GM19438 (cell line): ENCODE data around the gene SLC4A7.
A peak's percentile ranks its signal among the peaks of the same experiment; 100 is the strongest.
"Not testable (repeated sequence)": the region's sequence is repeated elsewhere in the genome, so short reads cannot be mapped to it uniquely, and the experiment has no call there.

Source experiments
- ATAC-seq: cut with Tn5 transposase; IDR thresholded peaks from one replicate; pipeline ENCODE4 v1.9.1; 2021; ENCODE audit warnings: low read depth; ENCODE audit not compliant: unreplicated experiment

Gene SLC4A7

DNA sequence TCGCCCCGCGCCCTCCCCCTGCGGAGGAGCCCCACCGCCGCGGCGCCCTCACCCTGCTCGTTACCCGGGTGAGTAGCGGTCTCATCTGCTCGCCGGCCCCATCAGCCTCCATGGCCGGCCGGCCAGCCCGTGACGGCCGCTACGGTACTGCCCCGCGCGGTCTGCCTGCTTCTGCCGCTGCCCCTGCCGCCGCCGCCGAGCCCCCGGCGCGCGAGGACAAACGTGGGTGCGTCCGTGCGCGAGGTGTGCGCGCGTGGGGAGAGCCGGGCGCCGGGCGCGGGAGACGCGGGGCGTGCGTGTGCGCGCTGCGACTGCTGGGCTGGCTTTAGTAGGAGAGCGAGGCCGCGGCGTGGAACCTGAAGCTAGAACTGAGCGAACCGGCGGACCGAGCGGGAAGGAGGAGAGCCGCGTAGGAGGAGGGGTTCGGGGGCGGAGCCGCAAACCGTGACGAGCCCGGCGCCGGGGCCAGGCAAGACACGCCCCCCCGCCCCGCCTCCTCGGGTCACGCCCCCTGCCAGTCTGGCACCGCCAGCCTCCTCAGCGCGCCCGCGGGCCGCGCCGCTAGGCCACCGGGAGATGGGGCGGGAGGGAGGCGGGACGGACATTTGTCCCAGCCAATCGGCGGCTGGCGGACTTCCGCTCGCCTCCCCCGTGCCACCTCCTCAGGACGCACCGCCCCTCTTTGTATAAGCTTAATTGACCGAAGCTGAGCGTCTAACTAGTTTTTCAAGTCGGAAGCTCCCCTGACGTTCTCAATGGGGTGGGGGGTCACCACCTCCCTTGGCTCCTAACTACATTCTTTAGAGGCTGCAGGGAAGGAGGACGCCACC is at the start of gene SLC4A7:
Gene SLC4A7, minus strand, starts transcription at position 370 of the 830 bp plus-strand sequence. Its CDS starts 258 bp downstream, at position 112.
- ATAC-seq = peak; percentile 81

DNA sequence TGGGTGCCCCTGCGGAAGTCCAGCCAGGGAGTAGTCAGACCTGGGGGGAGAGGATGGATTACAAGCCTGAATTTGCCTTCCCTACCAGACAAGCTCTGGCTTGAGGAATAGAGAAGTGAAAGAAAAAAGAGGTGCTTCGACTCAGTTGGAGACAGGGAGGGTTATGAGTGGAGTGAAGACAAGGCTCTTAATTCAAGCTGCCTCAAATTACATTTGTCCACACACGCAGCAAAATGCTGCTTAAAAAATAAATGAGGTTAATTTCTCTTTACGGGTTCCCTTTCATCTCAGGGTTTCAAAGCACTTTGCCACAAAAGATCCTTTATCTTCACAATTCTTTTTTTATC is 49.0 kb upstream of the SLC4A7 start:
- no peak for ATAC-seq

DNA sequence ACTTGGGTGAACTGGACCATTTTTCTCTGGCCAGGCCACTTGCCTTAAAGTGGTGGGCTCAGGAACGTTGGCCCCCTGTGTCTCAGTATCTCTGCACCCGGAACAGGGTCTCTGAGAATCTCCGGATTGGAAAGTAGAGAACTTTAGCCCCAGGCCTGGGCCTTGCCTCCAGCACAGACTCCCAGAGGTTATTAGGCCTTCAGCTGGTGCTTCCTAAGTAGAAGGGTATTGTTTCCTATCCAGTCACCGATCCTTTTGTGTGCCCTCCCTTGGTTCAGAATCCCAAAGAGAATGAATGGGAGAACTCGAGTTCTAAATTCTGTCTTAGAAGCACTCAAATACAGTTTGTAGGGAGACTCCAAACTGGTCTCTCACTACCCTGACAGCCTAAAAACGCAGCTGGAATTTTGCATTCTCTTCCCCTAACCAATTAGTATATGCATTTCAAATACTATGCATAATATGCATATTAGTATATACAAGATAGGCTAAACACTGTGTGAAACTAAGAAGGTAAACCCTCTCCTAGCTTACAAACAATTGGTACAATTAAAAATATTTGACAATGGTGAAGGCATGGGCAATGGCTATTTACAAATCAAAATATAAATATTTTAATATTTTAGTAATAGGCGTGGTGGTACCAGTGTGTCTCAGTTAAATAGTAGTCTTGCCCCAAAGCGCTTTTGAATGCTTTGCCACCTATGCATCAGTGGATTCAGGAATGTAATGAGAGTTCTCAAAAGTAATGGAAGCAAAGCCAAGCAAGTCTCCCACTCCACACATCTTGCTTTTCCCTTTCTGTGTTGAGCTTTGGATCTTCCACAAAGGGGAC is 48.5 kb upstream of the SLC4A7 start:
- no peak for ATAC-seq

DNA sequence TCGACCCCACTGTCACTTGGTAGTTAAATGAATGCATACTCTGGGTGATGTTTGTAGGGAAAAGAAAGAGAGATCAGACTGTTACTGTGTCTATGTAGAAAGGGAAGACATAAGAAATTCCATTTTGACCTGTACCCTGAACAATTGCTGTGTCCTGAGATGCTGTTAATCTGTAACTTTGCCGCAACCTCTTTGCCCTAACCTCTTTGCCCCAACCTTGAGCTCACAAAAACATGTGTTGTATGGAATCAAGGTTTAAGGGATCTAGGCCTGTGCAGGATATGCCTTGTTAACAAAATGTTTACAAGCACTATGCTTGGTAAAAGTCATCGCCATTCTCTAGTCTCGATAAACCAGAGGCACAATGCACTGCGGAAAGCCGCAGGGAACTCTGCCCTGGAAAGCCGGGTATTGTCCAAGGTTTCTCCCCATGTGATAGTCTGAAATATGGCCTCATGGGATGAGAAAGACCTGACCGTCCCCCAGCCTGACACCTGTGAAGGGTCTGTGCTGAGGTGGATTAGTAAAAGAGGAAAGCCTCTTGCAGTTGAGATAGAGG is 47.1 kb upstream of the SLC4A7 start:
- not testable (repeated sequence) for ATAC-seq

DNA sequence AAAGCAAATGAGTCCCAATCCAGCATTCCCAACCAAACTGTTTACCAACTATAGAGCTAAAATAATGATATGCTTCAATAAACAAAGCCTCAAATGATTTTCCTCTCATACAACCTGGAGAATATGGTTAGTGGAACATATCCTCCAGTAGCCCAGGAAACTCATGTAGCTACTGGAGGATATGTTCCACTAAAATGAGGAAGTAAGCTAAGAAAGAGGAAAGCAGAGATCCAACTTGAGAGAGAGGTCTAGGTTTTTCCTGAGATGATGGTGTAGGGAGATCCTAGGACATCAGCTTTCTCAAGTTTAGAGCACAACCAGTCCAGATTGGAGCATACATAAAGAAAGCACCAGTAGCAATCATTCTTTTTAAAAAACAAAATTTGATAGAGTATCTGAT is 44.6 kb upstream of the SLC4A7 start:
- ATAC-seq = no peak

DNA sequence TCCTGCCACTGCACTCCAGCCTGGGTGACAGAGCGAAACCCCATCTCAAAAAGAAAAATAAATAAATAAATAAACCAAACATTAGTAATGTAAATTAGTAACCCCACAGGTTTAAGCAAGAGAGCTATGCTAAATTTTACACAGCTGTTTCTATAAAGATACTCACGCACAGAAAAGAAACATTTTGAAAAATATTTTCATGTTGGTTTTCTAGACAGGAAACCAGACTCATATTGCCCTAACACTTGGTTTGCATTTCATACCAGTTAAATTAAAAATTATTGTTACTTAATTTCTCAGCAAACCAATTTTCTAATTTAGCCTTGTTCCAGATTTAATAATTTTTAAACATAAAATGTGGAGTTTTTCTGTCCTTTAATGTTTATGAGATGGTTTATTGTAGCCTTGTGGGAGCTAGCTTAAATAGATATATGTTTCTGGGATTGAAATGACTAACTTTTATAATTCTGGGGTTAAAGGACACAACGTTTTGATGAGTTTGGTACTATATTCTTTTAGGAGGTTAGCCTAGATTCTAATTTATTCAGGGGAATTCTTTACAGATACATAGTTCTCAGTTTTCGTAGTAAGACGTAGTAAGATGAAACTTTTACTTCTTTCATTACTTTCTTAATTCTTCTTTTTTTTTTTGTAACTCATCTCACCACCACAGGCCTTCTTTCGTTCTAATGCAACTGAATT is 42.6 kb upstream of the SLC4A7 start:
- no peak for ATAC-seq

DNA sequence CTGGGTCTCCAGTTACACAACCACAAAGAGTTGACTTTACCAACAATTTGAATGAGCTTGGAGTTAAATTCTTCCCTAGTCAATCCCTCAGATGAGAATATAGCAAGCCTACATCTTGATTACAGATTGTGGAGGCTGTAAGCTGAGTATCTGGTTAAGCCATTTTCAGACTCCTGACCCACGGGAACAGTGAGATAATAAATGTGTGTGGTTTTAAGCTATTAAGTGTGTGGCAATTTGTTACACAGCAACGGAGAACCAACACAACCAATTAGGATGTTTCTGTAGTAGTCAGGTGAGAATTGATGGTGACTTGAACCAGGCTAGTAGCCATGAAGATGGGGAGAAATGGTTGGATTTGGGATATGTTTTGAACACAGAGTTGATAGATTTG is 37.7 kb upstream of the SLC4A7 start:
- ATAC-seq = no peak

DNA sequence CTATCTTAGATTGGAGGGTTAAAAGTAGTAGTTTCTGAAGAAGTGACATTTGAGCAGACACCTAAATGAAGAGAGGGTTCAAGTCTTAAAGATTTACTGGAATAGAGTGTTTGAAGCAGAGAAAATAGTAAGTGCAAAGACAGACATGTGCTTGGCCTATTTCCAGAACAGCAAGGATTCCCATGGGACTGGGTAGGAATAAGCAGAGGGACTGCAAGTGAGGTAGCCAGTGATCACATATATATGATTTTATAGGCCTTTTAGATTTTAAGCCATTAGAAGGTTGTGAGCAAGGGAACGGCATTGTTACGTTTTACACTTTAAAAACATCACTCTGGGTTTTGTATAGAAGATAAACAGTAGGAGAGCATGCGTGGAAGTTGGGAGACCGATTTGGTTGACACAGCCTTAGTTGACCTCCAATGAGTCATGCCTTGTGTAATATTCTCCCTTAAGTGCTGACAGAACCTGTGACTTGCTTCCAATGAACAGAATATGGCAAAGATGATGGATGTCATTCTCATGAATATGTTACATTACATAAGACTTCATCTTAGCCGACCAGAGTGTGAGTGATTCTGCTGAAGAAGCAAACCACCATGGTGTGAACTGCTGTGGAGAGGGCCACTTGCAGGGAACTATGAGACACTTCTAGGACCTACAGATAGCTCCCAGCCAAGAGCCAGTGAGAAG is 37.1 kb upstream of the SLC4A7 start:
- no peak for ATAC-seq

DNA sequence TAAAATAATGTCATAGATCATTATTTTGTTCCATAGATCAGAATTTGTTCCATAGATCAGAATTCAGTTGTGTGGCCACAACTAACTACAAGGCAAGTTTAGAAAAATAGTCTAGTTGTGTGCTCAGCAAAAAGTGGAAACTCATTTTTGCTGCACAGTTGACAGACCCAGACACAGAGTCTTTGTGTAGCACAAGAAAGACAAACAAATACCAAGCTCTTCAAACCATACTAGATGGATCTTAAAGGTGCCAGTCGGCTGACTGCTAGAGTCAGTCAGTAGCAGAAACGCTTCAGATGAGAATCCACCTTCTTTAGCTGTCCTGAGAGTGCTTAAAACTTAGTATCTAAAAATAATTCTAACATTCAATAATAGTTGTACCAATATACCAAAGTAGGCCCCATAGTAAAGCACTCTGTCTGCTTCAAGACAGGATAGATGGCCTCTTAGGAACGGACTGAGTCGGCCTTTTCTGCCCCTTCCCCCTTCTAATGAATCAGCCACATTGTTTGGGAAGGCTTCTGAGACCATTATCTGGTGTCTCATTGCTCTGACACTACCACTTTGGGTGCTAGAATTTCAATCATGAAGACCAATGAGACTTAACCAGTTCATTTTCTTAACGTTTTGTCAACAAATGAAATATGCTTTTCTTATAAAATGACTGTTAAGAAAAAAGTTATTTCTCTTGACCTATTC is 27.7 kb upstream of the SLC4A7 start:
- ATAC-seq = no peak

DNA sequence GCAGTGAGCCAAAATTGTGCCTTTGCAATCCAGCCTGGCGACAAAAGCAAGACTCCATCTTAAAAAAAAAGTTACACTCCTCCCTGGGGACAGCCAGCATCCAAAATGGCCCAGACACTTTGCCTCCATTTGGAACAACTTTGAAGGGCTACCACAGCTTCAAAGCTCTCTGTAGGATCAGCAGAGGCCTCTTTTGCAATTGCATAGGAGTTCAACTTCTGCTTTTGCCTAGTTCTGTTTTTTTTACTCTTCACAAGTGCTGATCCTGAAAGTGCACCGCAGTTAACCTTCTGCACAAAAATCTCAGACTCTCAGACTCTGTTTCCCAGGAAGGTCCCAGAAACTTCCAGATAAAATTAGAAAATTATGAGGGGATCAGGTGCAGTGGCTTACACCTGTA is 25.2 kb upstream of the SLC4A7 start:
- no peak for ATAC-seq

DNA sequence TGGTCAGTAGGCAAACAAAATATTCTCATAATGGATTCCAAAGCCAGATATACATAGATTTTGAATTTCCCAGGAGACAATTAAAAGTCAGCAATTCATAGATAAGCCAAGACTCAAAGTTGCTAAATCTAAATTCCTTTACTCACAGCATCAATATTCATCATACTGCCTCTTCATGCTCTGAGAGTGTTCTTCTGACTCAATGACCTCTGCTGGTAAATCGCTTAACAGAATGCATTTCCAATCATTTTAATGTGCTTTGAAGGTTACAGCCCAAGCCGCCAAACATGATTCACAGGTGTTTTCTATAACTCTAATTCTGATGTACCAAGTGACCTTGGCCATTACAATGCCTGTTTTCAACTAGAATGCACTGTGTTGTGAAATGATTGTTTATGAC is 24.2 kb upstream of the SLC4A7 start:
- ATAC-seq = no peak

DNA sequence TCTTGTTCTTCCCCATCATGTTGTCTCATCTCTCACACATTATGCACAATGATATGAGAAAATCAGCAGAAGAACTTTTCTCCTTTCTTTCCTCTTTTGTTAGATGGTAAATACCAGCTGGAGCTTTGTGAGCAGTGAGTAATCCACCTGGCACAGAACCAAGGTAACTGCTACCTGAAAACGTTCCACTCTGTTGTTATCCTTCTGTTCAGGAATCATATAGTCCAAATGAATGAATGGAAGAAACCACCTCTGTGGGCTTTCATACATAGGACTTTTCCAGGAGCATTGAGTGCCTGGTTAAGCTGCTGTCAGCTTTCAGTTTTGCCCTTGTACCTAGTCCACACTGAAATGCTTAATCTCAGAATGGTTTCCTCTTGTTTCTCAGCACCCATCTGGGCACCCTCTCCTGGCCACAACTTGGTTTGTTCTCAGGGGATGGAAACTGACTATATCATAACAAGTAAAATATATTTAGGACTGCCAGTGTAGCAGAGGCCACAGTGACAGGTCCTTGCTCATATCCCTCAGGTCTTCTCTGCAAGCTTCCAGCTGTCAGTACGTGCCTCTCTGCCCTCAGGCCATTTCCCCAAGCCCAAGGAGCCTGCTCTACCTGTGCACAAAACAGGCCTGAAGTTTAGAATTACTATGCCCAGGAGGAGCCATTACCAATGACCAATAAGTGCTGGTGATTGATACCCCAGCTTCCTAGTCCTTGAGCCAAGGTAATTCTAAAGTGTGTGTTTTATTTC is 23.5 kb upstream of the SLC4A7 start:
- ATAC-seq = no peak

DNA sequence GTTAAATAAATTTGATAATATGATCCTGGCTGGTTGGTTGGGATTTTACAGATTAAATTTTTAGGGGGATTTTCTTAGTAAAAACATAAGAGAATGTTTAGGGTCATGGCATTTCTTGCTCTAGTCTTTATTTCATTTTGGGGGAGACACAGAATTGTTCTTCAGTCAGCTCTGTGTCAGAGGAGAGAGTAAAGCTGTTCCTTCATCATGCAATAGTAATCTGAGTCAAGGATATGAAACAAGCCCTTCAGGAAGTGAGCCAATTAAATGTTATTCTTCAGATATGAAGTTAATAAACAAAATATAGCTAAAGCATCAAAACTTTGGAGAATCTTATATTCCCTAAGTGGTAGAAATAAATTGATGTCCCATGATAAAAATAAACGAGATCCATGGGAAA is 22.9 kb upstream of the SLC4A7 start:
- ATAC-seq = no peak

DNA sequence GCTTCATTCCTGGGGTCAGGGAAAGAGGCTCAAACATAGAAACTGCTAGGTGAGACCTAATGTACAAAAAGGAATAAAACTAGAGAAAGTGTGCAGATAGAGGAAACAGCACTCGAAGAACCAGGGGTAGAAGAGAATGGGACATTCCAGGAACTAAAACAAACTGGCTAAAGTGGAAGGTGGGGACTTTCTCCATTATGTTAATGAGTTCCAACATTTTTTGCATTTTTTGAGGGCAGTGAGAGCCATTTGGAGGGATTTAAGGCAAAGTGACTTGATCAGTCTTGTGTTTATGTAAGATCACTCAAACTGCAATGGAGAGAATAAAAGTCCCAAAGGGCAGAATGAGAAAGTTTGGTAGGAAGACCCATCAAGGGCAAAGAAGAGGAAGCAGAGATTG is 20.6 kb upstream of the SLC4A7 start:
- ATAC-seq = no peak

DNA sequence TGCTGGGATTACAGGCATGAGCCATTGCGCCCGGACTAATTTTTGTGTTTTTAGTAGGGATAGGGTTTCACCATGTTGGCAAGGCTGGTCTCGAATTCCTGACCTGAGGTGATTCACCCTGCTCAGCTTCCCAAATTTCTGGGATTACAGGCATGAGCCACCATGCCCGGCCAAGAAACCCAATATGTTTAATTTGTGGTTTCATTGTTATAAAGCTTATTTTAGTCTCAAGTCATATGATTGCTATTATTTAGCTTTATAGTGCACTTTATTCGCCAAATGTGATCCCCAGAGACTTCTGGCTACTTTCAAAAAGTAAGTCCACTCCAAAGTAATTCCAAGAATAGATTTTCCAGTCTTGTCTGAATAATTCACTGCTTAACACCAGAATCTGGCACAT is 19.3 kb upstream of the SLC4A7 start:
- ATAC-seq = no peak

DNA sequence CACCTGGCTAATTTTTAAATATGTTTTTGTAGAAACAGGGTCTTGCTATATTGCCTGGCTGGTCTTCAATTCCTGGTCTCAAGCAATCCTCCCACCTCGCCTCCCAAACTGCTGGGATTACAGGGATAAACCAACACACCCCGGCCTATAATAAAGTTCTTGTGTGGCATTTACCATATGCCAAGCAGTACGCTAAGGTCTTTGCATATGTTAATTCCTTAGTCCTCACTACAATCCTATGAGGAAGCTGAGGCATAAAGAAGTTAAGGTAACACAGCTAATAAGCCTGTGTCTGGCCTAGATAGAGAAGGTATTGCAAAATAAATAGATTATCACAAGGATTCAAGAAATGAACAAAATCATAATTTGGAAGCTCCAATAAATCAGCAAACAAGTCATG is 17.6 kb upstream of the SLC4A7 start:
- no peak for ATAC-seq

DNA sequence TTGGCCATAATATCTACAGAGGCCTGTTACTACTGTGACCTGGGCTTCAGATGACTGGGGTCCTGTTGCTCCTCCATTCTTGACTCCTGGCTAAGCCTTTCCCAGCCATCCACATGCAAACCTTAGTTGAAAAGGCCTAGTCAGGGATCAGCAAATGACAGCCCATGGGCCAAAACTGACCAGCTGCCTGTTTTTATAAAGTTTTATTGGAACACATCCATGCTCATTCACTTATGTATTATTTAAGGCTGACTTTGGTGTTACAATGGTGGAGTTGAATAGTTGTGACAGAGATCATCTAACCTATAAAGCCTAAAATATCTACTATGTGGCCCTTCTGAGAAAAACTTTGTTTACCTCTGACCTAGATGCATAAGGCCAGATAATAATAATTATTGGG is 16.8 kb upstream of the SLC4A7 start:
- no peak for ATAC-seq

DNA sequence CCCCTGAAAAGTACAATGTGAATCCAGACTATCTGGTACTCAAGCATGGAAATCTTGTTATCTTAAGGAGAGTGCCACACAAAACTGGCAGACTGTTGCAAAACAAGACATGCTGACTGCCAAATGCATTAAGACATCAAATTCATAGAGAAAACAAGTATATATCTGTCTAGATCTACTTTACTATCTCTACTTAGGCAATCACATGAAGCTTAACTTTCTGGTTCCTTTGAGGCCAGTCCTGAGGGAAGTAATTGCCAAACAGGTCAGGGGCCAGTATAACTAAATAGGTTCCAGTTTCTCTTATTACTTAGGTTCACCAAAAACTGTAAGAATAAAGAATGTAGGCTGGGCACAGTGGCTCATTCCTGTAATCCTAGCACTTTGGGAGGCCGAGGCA is 15.9 kb upstream of the SLC4A7 start:
- no peak for ATAC-seq

DNA sequence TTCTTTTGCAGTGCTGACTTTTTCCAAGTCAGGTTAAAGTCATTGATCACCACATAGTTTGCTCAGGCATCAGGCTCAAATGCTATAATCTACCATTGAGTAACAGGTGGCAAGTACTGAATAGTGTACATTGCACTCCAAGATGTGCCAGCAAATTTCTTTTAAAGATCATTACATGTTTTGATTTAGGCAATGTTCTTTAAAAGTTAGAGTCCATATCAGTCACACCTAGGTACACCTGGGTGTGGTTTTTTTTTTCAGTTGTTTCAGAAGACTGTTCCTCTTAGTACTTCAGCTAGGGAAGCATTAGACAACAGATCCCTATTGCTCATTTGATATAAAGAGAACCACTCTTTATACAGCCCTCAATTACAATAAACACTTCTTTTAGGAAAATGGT is 10.6 kb upstream of the SLC4A7 start:
- ATAC-seq = no peak
